ACC112 (cell line): ENCODE measurements around the gene SLC1A2.

Experiments used
- H2AFZ ChIP-seq: fragments of 200-600 bp; sonication (generic); one replicate; pipeline ENCODE4 v1.6.0; 2017; ENCODE audit warnings: antibody characterized with exemption, low read length; ENCODE audit not compliant: unreplicated experiment
- H3K27ac ChIP-seq: fragments of 200-600 bp; sonication (generic); 2 replicates; pipeline ENCODE4 v1.5.1; 2014; ENCODE audit warnings: low read depth, mild to moderate bottlenecking, antibody characterized with exemption, low read length, moderate library complexity
- H3K27me3 ChIP-seq: fragments of 200-600 bp; sonication (generic); 2 replicates; pipeline ENCODE4 v1.6.1; 2014; ENCODE audit warnings: mild to moderate bottlenecking, antibody characterized with exemption, low read length, moderate library complexity, mixed read lengths; ENCODE audit not compliant: insufficient read depth
- H3K36me3 ChIP-seq: fragments of 200-600 bp; sonication (generic); 2 replicates; pipeline ENCODE4 v1.6.1; 2016; ENCODE audit warnings: mild to moderate bottlenecking, antibody characterized with exemption, low read length, moderate library complexity, mixed read lengths; ENCODE audit not compliant: insufficient read depth
- H3K4me1 ChIP-seq: fragments of 200-600 bp; sonication (generic); one replicate; pipeline ENCODE4 v1.6.1; 2016; ENCODE audit warnings: low read length, mixed read lengths; ENCODE audit not compliant: insufficient read depth, unreplicated experiment, control insufficient read depth
- H3K4me3 ChIP-seq: fragments of 200-600 bp; sonication (generic); 2 replicates; pipeline ENCODE4 v1.5.1; 2014; ENCODE audit warnings: mild to moderate bottlenecking, low read depth, low read length
- H3K79me2 ChIP-seq: fragments of 200-600 bp; sonication (generic); one replicate; pipeline ENCODE4 v1.6.0; 2016; ENCODE audit warnings: low read length; ENCODE audit not compliant: control insufficient read depth, unreplicated experiment, insufficient read depth

Gene SLC1A2

DNA sequence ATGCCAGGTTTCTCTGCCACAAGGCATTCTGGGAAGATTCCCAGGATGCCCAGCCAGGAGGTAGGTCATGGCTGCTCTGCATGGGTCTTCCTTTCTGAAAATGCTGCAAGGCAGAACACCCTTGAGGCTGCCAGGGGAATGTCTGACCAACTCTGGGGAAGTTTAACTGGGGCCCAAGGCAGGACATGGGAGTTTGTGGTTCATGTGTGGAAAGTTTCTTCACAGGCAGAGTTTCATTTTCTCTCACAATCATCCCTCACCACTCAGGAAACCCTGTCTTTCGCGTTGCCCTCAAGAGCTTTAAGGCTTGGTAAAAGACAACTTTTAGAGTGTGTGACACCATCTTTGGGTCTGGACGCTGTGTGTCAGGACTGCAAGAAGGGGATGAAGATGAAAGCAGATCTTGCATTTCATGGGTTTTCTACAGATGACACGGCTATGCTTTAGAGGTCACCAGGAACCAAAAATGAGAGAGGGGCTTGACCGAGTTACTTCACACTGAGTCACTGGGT is 146.9 kb downstream of the SLC1A2 start:
- Histone ChIP-seq H3K4me3 (no peak overlapping the region), H3K36me3 (no peaks in the 10 kb centered on the region), H3K79me2 (no peaks in the 10 kb centered on the region), H2AFZ (no peak overlapping the region), H3K27me3 (no peaks in the 10 kb centered on the region), H3K4me1 (peaks cover 12% of the 10 kb centered on the region), H3K27ac (no peak overlapping the region)

DNA sequence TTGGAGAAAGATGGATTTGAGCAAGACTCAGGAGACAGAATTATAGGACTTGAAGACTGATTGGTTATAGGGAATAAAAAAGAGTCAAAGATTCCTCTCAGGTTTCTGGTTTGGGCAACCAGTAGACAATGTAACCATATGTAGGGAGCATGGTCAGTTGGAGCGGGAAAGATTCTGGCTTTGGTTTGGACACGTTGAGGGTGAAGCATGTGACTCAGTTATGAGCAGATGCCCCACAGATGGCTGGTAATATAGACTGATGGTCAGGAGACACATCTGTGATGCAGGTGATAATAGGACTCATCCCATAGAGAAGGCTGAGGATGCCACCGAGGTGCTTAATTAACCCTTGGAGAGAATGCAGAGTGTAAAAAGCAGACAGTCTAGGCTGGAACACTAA is 148.3 kb downstream of the SLC1A2 start:
- no peak overlapping the region for H3K27ac ChIP-seq
- no peaks in the 10 kb centered on the region for H3K36me3 ChIP-seq
- no peaks in the 10 kb centered on the region for H3K27me3 ChIP-seq
- no peak overlapping the region for H3K4me3 ChIP-seq
- H3K79me2 ChIP-seq = no peaks in the 10 kb centered on the region
- H2AFZ ChIP-seq = no peak overlapping the region
- H3K4me1 ChIP-seq = peaks cover 9% of the 10 kb centered on the region

GRCh38 chr11:35270342-35270741 is 149.0 kb downstream of the SLC1A2 start:
- H3K27ac ChIP-seq = no peak overlapping the region
- peaks cover 3% of the 10 kb centered on the region for H3K4me1 ChIP-seq
- no peaks in the 10 kb centered on the region for H3K79me2 ChIP-seq
- H3K27me3 ChIP-seq = no peaks in the 10 kb centered on the region
- no peak overlapping the region for H3K4me3 ChIP-seq
- no peaks in the 10 kb centered on the region for H3K36me3 ChIP-seq
- H2AFZ ChIP-seq = no peak overlapping the region

GRCh38 chr11:35267504-35267903 is 151.9 kb downstream of the SLC1A2 start:
- Histone ChIP-seq H3K4me3 (no peak overlapping the region), H3K79me2 (no peaks in the 10 kb centered on the region), H3K36me3 (no peaks in the 10 kb centered on the region), H2AFZ (peak overlapping the region; percentile 25), H3K27ac (no peak overlapping the region), H3K27me3 (no peaks in the 10 kb centered on the region), H3K4me1 (no peaks in the 10 kb centered on the region)

DNA sequence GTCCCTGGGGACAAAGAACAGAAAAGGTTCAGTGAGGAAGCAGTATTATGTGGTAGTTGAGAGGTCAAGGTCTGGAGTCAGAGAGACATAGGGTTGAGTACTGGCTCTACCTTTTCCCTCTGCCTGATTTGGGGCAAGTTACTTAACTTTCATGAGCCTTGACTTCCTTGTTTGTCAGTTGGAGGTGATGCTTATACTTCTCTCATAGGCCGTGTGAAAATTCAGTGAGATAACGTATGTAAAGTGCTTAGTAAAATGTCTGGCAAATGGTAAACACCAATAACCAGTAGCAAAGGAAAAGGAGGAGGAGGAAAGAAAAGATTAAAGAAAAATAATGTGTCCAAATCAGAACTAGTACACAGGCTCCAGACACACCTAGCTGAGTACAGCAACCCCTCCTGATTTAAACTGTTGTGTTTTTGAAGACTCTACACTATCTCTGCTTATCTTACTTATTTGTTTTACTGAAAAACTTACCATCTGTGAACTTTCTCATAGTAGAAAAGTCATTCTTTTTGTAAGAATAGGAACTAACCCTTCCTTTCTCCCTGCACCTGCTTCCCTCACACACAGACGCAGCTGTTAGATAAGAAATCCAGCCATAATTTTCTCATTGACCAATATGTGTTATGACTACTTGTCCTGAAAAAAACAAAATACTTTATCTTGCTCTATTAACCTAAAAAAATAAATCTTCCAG is 153.5 kb downstream of the SLC1A2 start:
- H3K27me3 ChIP-seq = no peaks in the 10 kb centered on the region
- H2AFZ ChIP-seq = no peak overlapping the region
- H3K36me3 ChIP-seq = no peaks in the 10 kb centered on the region
- H3K79me2 ChIP-seq = no peaks in the 10 kb centered on the region
- peaks cover 3% of the 10 kb centered on the region for H3K4me1 ChIP-seq
- H3K27ac ChIP-seq = no peak overlapping the region
- no peak overlapping the region for H3K4me3 ChIP-seq

- Histone ChIP-seq H3K4me1 (peaks cover 12% of the 10 kb centered on the region), H3K36me3 (no peaks in the 10 kb centered on the region), H3K27me3 (no peaks in the 10 kb centered on the region), H3K79me2 (no peaks in the 10 kb centered on the region), H3K27ac (no peak overlapping the region), H3K4me3 (no peak overlapping the region), H2AFZ (no peak overlapping the region)
These were observed 156.6 kb downstream of the SLC1A2 start for GRCh38 chr11:35262735-35263134.

GRCh38 chr11:35262056-35262455 is 157.3 kb downstream of the SLC1A2 start:
- H3K36me3 ChIP-seq = no peaks in the 10 kb centered on the region
- H3K4me3 ChIP-seq = no peak overlapping the region
- no peak overlapping the region for H3K27ac ChIP-seq
- H3K79me2 ChIP-seq = no peaks in the 10 kb centered on the region
- no peaks in the 10 kb centered on the region for H3K27me3 ChIP-seq
- no peak overlapping the region for H2AFZ ChIP-seq
- peaks cover 12% of the 10 kb centered on the region for H3K4me1 ChIP-seq

DNA sequence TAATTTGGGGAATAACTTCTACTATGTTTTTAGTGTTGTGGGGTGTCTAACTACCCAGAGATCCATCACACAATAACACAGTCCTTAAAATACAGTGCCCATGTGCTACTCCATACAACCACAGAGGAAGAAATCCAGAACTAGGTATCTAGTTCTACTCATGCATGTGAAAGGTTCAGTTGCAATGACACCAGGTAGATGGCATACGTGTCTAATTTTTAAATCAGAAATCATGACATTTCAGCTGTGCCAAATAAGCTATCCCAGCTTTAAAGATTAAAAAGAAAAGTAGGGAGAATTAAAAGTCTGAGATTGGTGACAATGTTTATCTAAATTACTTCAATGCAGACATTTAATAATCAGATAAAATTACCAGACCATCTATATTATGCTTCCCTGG is 158.2 kb downstream of the SLC1A2 start:
- H3K36me3 ChIP-seq = no peaks in the 10 kb centered on the region
- H3K27ac ChIP-seq = peak overlapping the region; percentile 64
- H3K27me3 ChIP-seq = no peaks in the 10 kb centered on the region
- no peak overlapping the region for H2AFZ ChIP-seq
- H3K4me3 ChIP-seq = peak overlapping the region; percentile 2; the same call in 1 of the 2 replicates
- H3K79me2 ChIP-seq = no peaks in the 10 kb centered on the region
- peaks cover 12% of the 10 kb centered on the region for H3K4me1 ChIP-seq

GRCh38 chr11:35260342-35260985 is 158.9 kb downstream of the SLC1A2 start:
- Histone ChIP-seq H3K79me2 (no peaks in the 10 kb centered on the region), H3K36me3 (no peaks in the 10 kb centered on the region), H3K27me3 (no peaks in the 10 kb centered on the region), H3K4me1 (peaks cover 12% of the 10 kb centered on the region), H3K27ac (peak overlapping the region; percentile 64), H2AFZ (no peak overlapping the region), H3K4me3 (peak overlapping the region; percentile 2; the same call in 1 of the 2 replicates)

- H3K27me3 ChIP-seq = no peaks in the 10 kb centered on the region
- H3K36me3 ChIP-seq = no peaks in the 10 kb centered on the region
- H2AFZ ChIP-seq = no peak overlapping the region
- no peak overlapping the region for H3K27ac ChIP-seq
- H3K79me2 ChIP-seq = no peaks in the 10 kb centered on the region
- peaks cover 12% of the 10 kb centered on the region for H3K4me1 ChIP-seq
- H3K4me3 ChIP-seq = no peak overlapping the region
These were observed 159.8 kb downstream of the SLC1A2 start for GRCh38 chr11:35259529-35259928.

GRCh38 chr11:35257281-35257680 is 162.1 kb downstream of the SLC1A2 start:
- Histone ChIP-seq H2AFZ (no peak overlapping the region), H3K27me3 (no peaks in the 10 kb centered on the region), H3K4me1 (peaks cover 12% of the 10 kb centered on the region), H3K79me2 (no peaks in the 10 kb centered on the region), H3K4me3 (no peak overlapping the region), H3K27ac (no peak overlapping the region), H3K36me3 (no peaks in the 10 kb centered on the region)
